Activated CD4-positive, alpha-beta T cell treated with anti-CD3 and anti-CD28 coated beads, Interleukin-2, amount 10 ng/mL, durations not matched to agents 24 days and 14 days (primary cell): Measurements from ENCODE around the gene SHOX. TPM values are rescaled to one million over a fixed set of nuclear protein-coding genes. Genes with fewer than 3 reads are reported as not detected.
"Not testable (repeated sequence)": the region's sequence is repeated elsewhere in the genome, so short reads cannot be mapped to it uniquely, and the experiment has no call there.

Experiments
- DNase-seq: peaks from one replicate; pipeline ENCODE4 v3.0.0; 2022
- H3K27ac Mint-ChIP-seq: one replicate; pipeline ENCODE4 v1.8.0; 2022; ENCODE audit warnings: mild to moderate bottlenecking, mixed read lengths
- H3K27me3 Mint-ChIP-seq: one replicate; pipeline ENCODE4 v1.8.0; 2022; ENCODE audit warnings: mixed read lengths
- H3K36me3 Mint-ChIP-seq: one replicate; pipeline ENCODE4 v1.8.0; 2022; ENCODE audit warnings: low read depth, mild to moderate bottlenecking, mixed read lengths
- H3K4me1 Mint-ChIP-seq: one replicate; pipeline ENCODE4 v1.8.0; 2021; ENCODE audit warnings: mixed read lengths
- H3K4me3 Mint-ChIP-seq: one replicate; pipeline ENCODE4 v1.8.0; 2022; ENCODE audit warnings: mild to moderate bottlenecking, moderate library complexity, mixed read lengths
- H3K9me3 Mint-ChIP-seq: one replicate; pipeline ENCODE4 v1.8.0; 2021; ENCODE audit warnings: mixed read lengths
- intact Hi-C: fragments of 100-400 bp; cut with micrococcal nuclease; formaldehyde crosslinking; loops from one replicate; pipeline ENCODE4 v1.15.1; 2023
- total RNA-seq: library from RNA; stranded (reverse); gene quantifications from 2 replicates; pipeline ENCODE4 v1.2.3, GENCODE V29; 2022

Gene SHOX
- total RNA-seq, 1 donor from 2014 or later = not detected

- Mint-ChIP-seq H3K4me3 (no peak overlapping the region), H3K9me3 (peaks cover 9% of the 10 kb centered on the region), H3K27me3 (peaks cover 20% of the 10 kb centered on the region), H3K36me3 (no peaks in the 10 kb centered on the region), H3K4me1 (no peaks in the 10 kb centered on the region), H3K27ac (no peak overlapping the region)
- DNase-seq = peak; percentile 34
- intact Hi-C loops = no loop called here
Measured at GRCh38 chrX:617401-617800, 13.2 kb upstream of the SHOX start.

- no peaks in the 10 kb centered on the region for H3K4me1 Mint-ChIP-seq
- peaks cover 8% of the 10 kb centered on the region for H3K9me3 Mint-ChIP-seq
- peaks cover 25% of the 10 kb centered on the region for H3K27me3 Mint-ChIP-seq
Measured at GRCh38 chrX:617891-618290, 12.7 kb upstream of the SHOX start.

GRCh38 chrX:618304-618703 lies 12.3 kb upstream of the SHOX start:
- not testable (repeated sequence) for H3K4me3 Mint-ChIP-seq, H3K36me3 Mint-ChIP-seq

More at GRCh38 chrX:617891-618290, 12.7 kb upstream of the SHOX start:
- H3K4me3 Mint-ChIP-seq = no peak overlapping the region
- no peaks in the 10 kb centered on the region for H3K36me3 Mint-ChIP-seq
- peak; percentile 21 for DNase-seq
- intact Hi-C loops = no loop called here
- H3K27ac Mint-ChIP-seq = no peak overlapping the region

GRCh38 chrX:618761-619450 lies 11.7 kb upstream of the SHOX start:
- Mint-ChIP-seq H3K36me3 (no peaks in the 10 kb centered on the region), H3K4me1 (peaks cover 3% of the 10 kb centered on the region), H3K9me3 (peaks cover 4% of the 10 kb centered on the region), H3K27ac (no peak overlapping the region), H3K27me3 (peaks cover 31% of the 10 kb centered on the region), H3K4me3 (no peak overlapping the region)
- intact Hi-C loops = no loop called here
- no peak for DNase-seq

More at GRCh38 chrX:618304-618703, 12.3 kb upstream of the SHOX start:
- peaks cover 29% of the 10 kb centered on the region for H3K27me3 Mint-ChIP-seq
- DNase-seq, intact Hi-C loops, H3K27ac Mint-ChIP-seq, H3K9me3 Mint-ChIP-seq, H3K4me1 Mint-ChIP-seq: not testable (repeated sequence)

GRCh38 chrX:619451-619811 lies 11.2 kb upstream of the SHOX start:
- intact Hi-C loops = no loop called here
- Mint-ChIP-seq H3K4me3 (no peak overlapping the region), H3K27me3 (peaks cover 31% of the 10 kb centered on the region), H3K4me1 (peaks cover 3% of the 10 kb centered on the region), H3K27ac (no peak overlapping the region), H3K36me3 (no peaks in the 10 kb centered on the region), H3K9me3 (peaks cover 4% of the 10 kb centered on the region)
- peak; percentile 20 for DNase-seq

GRCh38 chrX:619812-620531 lies 10.6 kb upstream of the SHOX start:
- Mint-ChIP-seq H3K4me3 (no peak overlapping the region), H3K4me1 (peaks cover 3% of the 10 kb centered on the region), H3K36me3 (no peaks in the 10 kb centered on the region), H3K9me3 (peaks cover 4% of the 10 kb centered on the region), H3K27me3 (peaks cover 33% of the 10 kb centered on the region), H3K27ac (no peak overlapping the region)
- intact Hi-C loops = no loop called here
- peak; percentile 41 for DNase-seq

- no peak overlapping the region for H3K4me3 Mint-ChIP-seq
- no peak overlapping the region for H3K27ac Mint-ChIP-seq
- H3K27me3 Mint-ChIP-seq = peaks cover 48% of the 10 kb centered on the region
- intact Hi-C loops = no loop called here
- no peaks in the 10 kb centered on the region for H3K36me3 Mint-ChIP-seq
- H3K9me3 Mint-ChIP-seq = peaks cover 10% of the 10 kb centered on the region
- no peak for DNase-seq
- H3K4me1 Mint-ChIP-seq = peaks cover 8% of the 10 kb centered on the region
Measured at GRCh38 chrX:621705-622503, 8.7 kb upstream of the SHOX start.

GRCh38 chrX:622802-623201 lies 7.8 kb upstream of the SHOX start:
- Mint-ChIP-seq H3K27me3 (peaks cover 53% of the 10 kb centered on the region), H3K9me3 (peaks cover 10% of the 10 kb centered on the region)
- H3K4me3 Mint-ChIP-seq, H3K27ac Mint-ChIP-seq, DNase-seq, H3K36me3 Mint-ChIP-seq, intact Hi-C loops, H3K4me1 Mint-ChIP-seq: not testable (repeated sequence)

- no peak for DNase-seq
- Mint-ChIP-seq H3K36me3 (no peaks in the 10 kb centered on the region), H3K27ac (no peak overlapping the region), H3K4me1 (peaks cover 8% of the 10 kb centered on the region), H3K9me3 (peaks cover 7% of the 10 kb centered on the region), H3K4me3 (no peak overlapping the region), H3K27me3 (peaks cover 56% of the 10 kb centered on the region)
- intact Hi-C loops = no loop called here
Measured at GRCh38 chrX:623268-623598, 7.4 kb upstream of the SHOX start.

- Mint-ChIP-seq H3K27ac (no peak overlapping the region), H3K36me3 (no peaks in the 10 kb centered on the region), H3K27me3 (peaks cover 54% of the 10 kb centered on the region), H3K4me1 (peaks cover 8% of the 10 kb centered on the region), H3K4me3 (no peak overlapping the region), H3K9me3 (peaks cover 6% of the 10 kb centered on the region)
- intact Hi-C loops = no loop called here
- DNase-seq = peak; percentile 51
Measured at GRCh38 chrX:623599-624315, 6.8 kb upstream of the SHOX start.

GRCh38 chrX:625137-625691 lies 5.4 kb upstream of the SHOX start:
- Mint-ChIP-seq H3K4me1 (peaks cover 8% of the 10 kb centered on the region), H3K9me3 (peaks cover 10% of the 10 kb centered on the region), H3K4me3 (no peak overlapping the region), H3K27ac (no peak overlapping the region), H3K27me3 (peaks cover 61% of the 10 kb centered on the region), H3K36me3 (no peaks in the 10 kb centered on the region)
- no peak for DNase-seq
- intact Hi-C loops = no loop called here

GRCh38 chrX:626047-626446 lies 4.5 kb upstream of the SHOX start:
- H3K9me3 Mint-ChIP-seq, H3K4me3 Mint-ChIP-seq, DNase-seq, H3K36me3 Mint-ChIP-seq, H3K27ac Mint-ChIP-seq, intact Hi-C loops, H3K4me1 Mint-ChIP-seq: not testable (repeated sequence)
- H3K27me3 Mint-ChIP-seq = peaks cover 62% of the 10 kb centered on the region

GRCh38 chrX:626745-627509 lies 3.7 kb upstream of the SHOX start:
- peak; percentile 50 for DNase-seq
- Mint-ChIP-seq H3K4me3 (no peak overlapping the region), H3K27me3 (peaks cover 65% of the 10 kb centered on the region), H3K36me3 (no peaks in the 10 kb centered on the region), H3K27ac (no peak overlapping the region), H3K4me1 (peaks cover 8% of the 10 kb centered on the region), H3K9me3 (peaks cover 10% of the 10 kb centered on the region)
- intact Hi-C loops = no loop called here
